Activated CD8-positive, alpha-beta memory T cell treated with anti-CD3 and anti-CD28 coated beads for 1 hour (primary cell): Measurements from ENCODE around the gene GRIA1.

Experiments
- DNase-seq, 2 donors: peaks; one replicate each; pipeline ENCODE4 v3.0.0-alpha.2; 2020; ENCODE audit warnings: low read depth in 1 of 2; ENCODE audit errors: extremely low read depth in 1 of 2

Gene GRIA1

GRCh38 chr5:153601377-153601776 lies 110.9 kb downstream of the GRIA1 start:
- no peak for DNase-seq

GRCh38 chr5:153605386-153605785 lies 114.9 kb downstream of the GRIA1 start:
- no peak for DNase-seq

GRCh38 chr5:153610009-153610408 lies 119.5 kb downstream of the GRIA1 start:
- no peak for DNase-seq

GRCh38 chr5:153610811-153611210 lies 120.3 kb downstream of the GRIA1 start:
- DNase-seq, result no peak

- DNase-seq, result no peak
Measured at GRCh38 chr5:153613144-153613543, 122.7 kb downstream of the GRIA1 start.

GRCh38 chr5:153613672-153614071 lies 123.2 kb downstream of the GRIA1 start:
- DNase-seq, result no peak

GRCh38 chr5:153617190-153617589 lies 126.7 kb downstream of the GRIA1 start:
- no peak for DNase-seq

- DNase-seq, result no peak
Measured at GRCh38 chr5:153618307-153618706, 127.8 kb downstream of the GRIA1 start.

- no peak for DNase-seq
Measured at GRCh38 chr5:153618867-153619266, 128.4 kb downstream of the GRIA1 start.

GRCh38 chr5:153619771-153620170 lies 129.3 kb downstream of the GRIA1 start:
- DNase-seq, result no peak

GRCh38 chr5:153623124-153623523 lies 132.7 kb downstream of the GRIA1 start:
- DNase-seq, result no peak

- DNase-seq, result no peak
Measured at GRCh38 chr5:153623751-153624450, 133.4 kb downstream of the GRIA1 start.

GRCh38 chr5:153624451-153624765 lies 133.9 kb downstream of the GRIA1 start:
- DNase-seq, result no peak

- no peak for DNase-seq
Measured at GRCh38 chr5:153625826-153626354, 135.4 kb downstream of the GRIA1 start.

GRCh38 chr5:153626836-153627235 lies 136.4 kb downstream of the GRIA1 start:
- no peak for DNase-seq

GRCh38 chr5:153629027-153629895 lies 138.8 kb downstream of the GRIA1 start:
- DNase-seq, result no peak

GRCh38 chr5:153630546-153630945 lies 140.1 kb downstream of the GRIA1 start:
- DNase-seq, result no peak

GRCh38 chr5:153632748-153633290 lies 142.3 kb downstream of the GRIA1 start:
- DNase-seq, result no peak

- DNase-seq, result no peak
Measured at GRCh38 chr5:153636670-153637451, 146.4 kb downstream of the GRIA1 start.

GRCh38 chr5:153640293-153640692 lies 149.8 kb downstream of the GRIA1 start:
- DNase-seq, result no peak

GRCh38 chr5:153641183-153641688 lies 150.8 kb downstream of the GRIA1 start:
- DNase-seq, result no peak
